ENCODE results near the gene MYLK. TPM values are rescaled to one million over a fixed set of nuclear protein-coding genes. Genes with fewer than 3 reads are reported as not detected.

The MYLK gene
- total and polyA plus RNA-seq, 10 of the 15 experiments (the other 5 are each of a cell fraction or from before 2014, with no cell fraction given), result 0.04 to 1.6 (median 0.42) TPM; not detected in 1

DNA sequence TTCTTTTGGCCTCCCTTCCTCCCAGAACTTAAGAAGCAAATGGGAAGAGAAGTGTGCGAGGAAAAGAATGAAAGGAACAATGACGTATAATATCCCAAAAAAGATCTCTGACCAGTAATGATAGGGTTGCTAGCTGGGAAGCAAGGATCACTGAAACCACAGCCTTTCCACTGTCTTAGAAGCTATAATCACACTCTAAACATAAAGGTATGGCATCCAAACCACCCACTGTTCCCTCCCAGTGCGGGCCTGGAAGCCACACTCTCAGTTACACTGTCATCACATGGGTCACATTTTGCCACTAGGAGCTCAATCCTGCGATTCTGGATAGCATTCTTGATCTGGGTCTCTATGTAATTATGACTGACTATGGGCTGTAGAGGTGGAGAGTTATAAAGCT is 167.7 kb downstream of the MYLK start (continued):
- TF ChIP-seq PBX3 (IDR thresholded peaks at IDR 0.05; ENCODE audit: insufficient replicate concordance, low read depth, low read length) (no peak), PAX8 (IDR thresholded peaks at IDR 0.05) (no peak), RCOR1 (conservative IDR thresholded peaks at IDR 0.05; ENCODE audit: low read depth, low read length) (no peak), SUZ12 (IDR thresholded peaks at IDR 0.05; ENCODE audit: unreplicated experiment) (no peak), NR2F1 (conservative IDR thresholded peaks at IDR 0.05) (no peak), ZNF687 (IDR thresholded peaks at IDR 0.05) (no peak), KLF5 (IDR thresholded peaks at IDR 0.05; ENCODE audit: partially characterized antibody) (no peak)
- TF ChIP-seq, protein P1, sequence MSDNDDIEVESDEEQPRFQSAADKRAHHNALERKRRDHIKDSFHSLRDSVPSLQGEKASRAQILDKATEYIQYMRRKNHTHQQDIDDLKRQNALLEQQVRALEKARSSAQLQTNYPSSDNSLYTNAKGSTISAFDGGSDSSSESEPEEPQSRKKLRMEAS (IDR thresholded peaks at IDR 0.05; ENCODE audit: low read depth, low read length), result no peak
